ENCODE results near the gene UCP2.

UCP2 gene

GRCh38 chr11:74010306-74011300 is 28.0 kb upstream of the UCP2 start:
- no peak for DNase-seq (ENCODE audit: low read depth)

GRCh38 chr11:74009675-74010305 is 27.1 kb upstream of the UCP2 start:
- no peak for DNase-seq (ENCODE audit: low read depth)

- no peak for DNase-seq (ENCODE audit: low read depth)
Measured at GRCh38 chr11:74009230-74009547, 26.5 kb upstream of the UCP2 start.

GRCh38 chr11:74008373-74009229 is 26.0 kb upstream of the UCP2 start, which contains the start of gene UCP3:
Gene UCP3, minus strand, starts transcription at chr11:74009085. Its CDS starts 2,043 bp downstream, at chr11:74007042.
- DNase-seq (ENCODE audit: low read depth) = no peak

GRCh38 chr11:74007691-74008372 is 25.2 kb upstream of the UCP2 start:
- no peak for DNase-seq (ENCODE audit: low read depth)

GRCh38 chr11:74006743-74007304 is 24.2 kb upstream of the UCP2 start:
- no peak for DNase-seq (ENCODE audit: low read depth)

- DNase-seq (ENCODE audit: low read depth) = no peak
Measured at GRCh38 chr11:74005721-74006517, 23.3 kb upstream of the UCP2 start.

- no peak for DNase-seq (ENCODE audit: low read depth)
Measured at GRCh38 chr11:74004759-74005615, 22.3 kb upstream of the UCP2 start.

- DNase-seq (ENCODE audit: low read depth) = no peak
Measured at GRCh38 chr11:74004046-74004695, 21.5 kb upstream of the UCP2 start.

- DNase-seq (ENCODE audit: low read depth) = no peak
Measured at GRCh38 chr11:74002832-74003231, 20.2 kb upstream of the UCP2 start.

- no peak for DNase-seq (ENCODE audit: low read depth)
Measured at GRCh38 chr11:74001822-74002286, 19.2 kb upstream of the UCP2 start.

GRCh38 chr11:74000307-74001133 is 17.9 kb upstream of the UCP2 start:
- no peak for DNase-seq (ENCODE audit: low read depth)

- no peak for DNase-seq (ENCODE audit: low read depth)
Measured at GRCh38 chr11:73999581-74000306, 17.1 kb upstream of the UCP2 start.

- no peak for DNase-seq (ENCODE audit: low read depth)
Measured at GRCh38 chr11:73998846-73999575, 16.4 kb upstream of the UCP2 start.

GRCh38 chr11:73997120-73997770 is 14.6 kb upstream of the UCP2 start:
- no peak for DNase-seq (ENCODE audit: low read depth)

GRCh38 chr11:73996161-73996747 is 13.6 kb upstream of the UCP2 start:
- no peak for DNase-seq (ENCODE audit: low read depth)
